GM12878 (cell line): Measurements from ENCODE around the gene CD248. TPM values are rescaled to one million over a fixed set of nuclear protein-coding genes. Genes with fewer than 3 reads are reported as not detected.

Experiments used
- ATAC-seq: fragments of 200-7000 bp; cut with Tn5 transposase; 3 replicates; pipeline ENCODE4 v1.9.1; 2020; ENCODE audit warnings: mild to moderate bottlenecking, moderate library complexity
- BruUV-seq: library from RNA; stranded (reverse); fragments of 400-500 nt; replicated peaks from 2 replicates; lab custom pipeline; 2021; lab: Mats Ljungman, UMichigan
- CTCF ChIA-PET: fragments of 300-600 bp; sonication (Branson Sonifier 250); formaldehyde crosslinking; extraction: SDS; loops from one replicate; lab custom pipeline; 2021; ENCODE audit warnings: inconsistent platforms; lab: Yijun Ruan, JAX
- POLR2A ChIA-PET: fragments of 350-600 bp; formaldehyde crosslinking; extraction: SDS; loops from one replicate; lab custom pipeline; 2021; ENCODE audit warnings: inconsistent platforms; lab: Charles Lee
- RAD21 ChIA-PET: fragments of 300-600 bp; sonication (Branson Sonifier 250); formaldehyde crosslinking; loops from one replicate; lab custom pipeline; 2023; ENCODE audit warnings: antibody characterized with exemption; ENCODE audit not compliant: unreplicated experiment; lab: Charles Lee
- SMC1A ChIA-PET: fragments of 300-600 bp; sonication (Branson Sonifier 250); formaldehyde crosslinking; loops from one replicate; lab custom pipeline; 2023; ENCODE audit not compliant: unreplicated experiment, uncharacterized antibody; lab: Charles Lee
- DNase-seq: peaks from one replicate; pipeline ENCODE4 v3.0.0-alpha.2; 2011; ENCODE audit warnings: low read depth, low spot score
- FAIRE-seq: peaks from 3 replicates; lab custom pipeline; 2011; peaks lifted over from hg19 to GRCh38; lab: Jason Lieb, UNC
- H2AFZ ChIP-seq: 2 replicates; pipeline ENCODE4 v1.6.0; 2011; ENCODE audit warnings: low read depth, low read length, control low read depth; ENCODE audit not compliant: control insufficient read depth
- H3K27ac ChIP-seq: 2 replicates; pipeline ENCODE4 v1.5.1; 2011; ENCODE audit warnings: control low read depth; ENCODE audit not compliant: control insufficient read depth, insufficient read depth
- H3K27me3 ChIP-seq, 2 experiments: replicated peaks in 1 of 2; 2 replicates each; pipeline versions ENCODE4 v1.6.0 to v1.6.1; 2011; ENCODE audit warnings: low read length in 1 of 2; ENCODE audit not compliant: control insufficient read depth in 2 of 2, insufficient read depth in 2 of 2
- H3K36me3 ChIP-seq, 2 experiments: 2 replicates each; pipeline ENCODE4 v1.5.1; 2011; ENCODE audit warnings: low read length in 1 of 2; ENCODE audit not compliant: control insufficient read depth in 2 of 2, insufficient read depth in 2 of 2
- H3K4me1 ChIP-seq: 2 replicates; pipeline ENCODE4 v1.6.1; 2011; ENCODE audit warnings: mild to moderate bottlenecking, low read length, moderate library complexity, mixed read lengths; ENCODE audit not compliant: control insufficient read depth, insufficient read depth
- H3K4me2 ChIP-seq: 2 replicates; pipeline ENCODE4 v1.6.0; 2011; ENCODE audit warnings: control low read depth; ENCODE audit not compliant: control insufficient read depth, insufficient read depth
- H3K4me3 ChIP-seq: fragments of 200-600 bp; sonication (generic); 2 replicates; pipeline ENCODE4 v1.5.1; 2016
- H3K79me2 ChIP-seq: 2 replicates; pipeline ENCODE4 v1.6.0; 2011; ENCODE audit warnings: low read length; ENCODE audit not compliant: control insufficient read depth, insufficient read depth
- H3K9ac ChIP-seq: 2 replicates; pipeline ENCODE4 v1.8.0; 2011; ENCODE audit warnings: low read length, control low read depth, mixed read lengths; ENCODE audit not compliant: control insufficient read depth, insufficient read depth
- H3K9me3 ChIP-seq: replicated peaks from 3 replicates; pipeline ENCODE4 v1.5.1; 2011; ENCODE audit warnings: mild to moderate bottlenecking, low read length; ENCODE audit not compliant: control insufficient read depth, insufficient read depth
- H4K20me1 ChIP-seq: 2 replicates; pipeline ENCODE4 v1.6.0; 2011; ENCODE audit not compliant: control insufficient read depth, insufficient read depth
- BCL3 ChIP-seq: IDR thresholded peaks from 2 replicates; pipeline ENCODE4 v1.6.1; 2011; ENCODE audit warnings: borderline replicate concordance, low read depth, mild to moderate bottlenecking, moderate library complexity, low read length; ENCODE audit not compliant: insufficient read depth, poor library complexity, severe bottlenecking
- DPF2 ChIP-seq: fragments of 450-650 bp; IDR thresholded peaks from 2 replicates; pipeline ENCODE4 v1.6.1; 2017; ENCODE audit warnings: mild to moderate bottlenecking
- EP300 ChIP-seq, 2 experiments: fragments of 150-350 bp in 1 of 2; IDR thresholded peaks; 2 replicates each; pipeline ENCODE4 v1.6.1; 2011 to 2012; ENCODE audit warnings: low read depth in 2 of 2, low read length in 2 of 2, borderline replicate concordance in 1 of 2, improper control_type of control experiment in 1 of 2, inconsistent platforms in 1 of 2; ENCODE audit not compliant: control insufficient read depth in 1 of 2
- MYB ChIP-seq: fragments of 150-350 bp; IDR thresholded peaks from 2 replicates; pipeline ENCODE4 v1.6.1; 2014; ENCODE audit warnings: mild to moderate bottlenecking, low read depth, low read length, borderline replicate concordance
- PAX5 ChIP-seq: IDR thresholded peaks from 2 replicates; pipeline ENCODE4 v1.6.1; 2011; ENCODE audit warnings: low read depth, low read length, borderline replicate concordance
- WGBS: methylation state at CpG from one replicate; pipeline ENCODE4 v1.1.6; 2016; ENCODE audit warnings: low lambda C conversion rate; ENCODE audit not compliant: insufficient replicate concordance, insufficient coverage; ENCODE audit errors: missing lambda C conversion rate; 5-methylcytosine and 5-hydroxymethylcytosine counted together
- in situ Hi-C: fragments of 300-500 bp; cut with MboI; formaldehyde crosslinking; loops from 9 replicates; pipeline ENCODE4 v1.14.3; 2018; ENCODE audit warnings: mixed read lengths
- intact Hi-C: fragments of 100-400 bp; cut with micrococcal nuclease; formaldehyde crosslinking; loops from one replicate; pipeline ENCODE4 v1.14.2; 2022; ENCODE audit not compliant: unreplicated experiment
- polyA plus RNA-seq, 11 experiments: library from polyadenylated mRNA; depleted of rRNA in 4 of 11; unstranded in 6 of 11; stranded (reverse) in 5 of 11; fragments of >200 nt; fragmentation: Nextera tagmentation in 4 of 11; fragmentation: Illumina TruSeq in 1 of 11; extraction: Ambion mirVana in 4 of 11; extraction: Trizol in 1 of 11; gene quantifications; 1 replicate in 1 of 11; 2 replicates in 10 of 11; pipeline versions ENCODE4 v1.2.1 to v1.2.3, GENCODE V29; 2011 to 2016; ENCODE audit warnings: inconsistent platforms in 2 of 11, missing spikeins in 2 of 11, low read depth in 1 of 11
- total RNA-seq, 4 experiments: library from RNA; depleted of rRNA in 3 of 4; stranded (reverse); fragments of >200 nt in 3 of 4; fragmentation: Illumina TruSeq in 1 of 4; extraction: Trizol in 1 of 4; gene quantifications; 2 replicates each; pipeline versions ENCODE4 v1.2.1 to v1.2.3, GENCODE V29; 2013 to 2021
- TF ChIP-seq, protein P1 (sequence below): IDR thresholded peaks from 2 replicates; pipeline ENCODE4 v1.6.1; 2012; ENCODE audit warnings: mild to moderate bottlenecking, low read depth, low read length

Gene CD248
- total and polyA plus RNA-seq, 10 of the 15 experiments (the other 5 are each of a cell fraction or from before 2014, with no cell fraction given), result 0.10 to 0.21 (median 0.20) TPM; not detected in 7

- TF ChIP-seq, protein P1, sequence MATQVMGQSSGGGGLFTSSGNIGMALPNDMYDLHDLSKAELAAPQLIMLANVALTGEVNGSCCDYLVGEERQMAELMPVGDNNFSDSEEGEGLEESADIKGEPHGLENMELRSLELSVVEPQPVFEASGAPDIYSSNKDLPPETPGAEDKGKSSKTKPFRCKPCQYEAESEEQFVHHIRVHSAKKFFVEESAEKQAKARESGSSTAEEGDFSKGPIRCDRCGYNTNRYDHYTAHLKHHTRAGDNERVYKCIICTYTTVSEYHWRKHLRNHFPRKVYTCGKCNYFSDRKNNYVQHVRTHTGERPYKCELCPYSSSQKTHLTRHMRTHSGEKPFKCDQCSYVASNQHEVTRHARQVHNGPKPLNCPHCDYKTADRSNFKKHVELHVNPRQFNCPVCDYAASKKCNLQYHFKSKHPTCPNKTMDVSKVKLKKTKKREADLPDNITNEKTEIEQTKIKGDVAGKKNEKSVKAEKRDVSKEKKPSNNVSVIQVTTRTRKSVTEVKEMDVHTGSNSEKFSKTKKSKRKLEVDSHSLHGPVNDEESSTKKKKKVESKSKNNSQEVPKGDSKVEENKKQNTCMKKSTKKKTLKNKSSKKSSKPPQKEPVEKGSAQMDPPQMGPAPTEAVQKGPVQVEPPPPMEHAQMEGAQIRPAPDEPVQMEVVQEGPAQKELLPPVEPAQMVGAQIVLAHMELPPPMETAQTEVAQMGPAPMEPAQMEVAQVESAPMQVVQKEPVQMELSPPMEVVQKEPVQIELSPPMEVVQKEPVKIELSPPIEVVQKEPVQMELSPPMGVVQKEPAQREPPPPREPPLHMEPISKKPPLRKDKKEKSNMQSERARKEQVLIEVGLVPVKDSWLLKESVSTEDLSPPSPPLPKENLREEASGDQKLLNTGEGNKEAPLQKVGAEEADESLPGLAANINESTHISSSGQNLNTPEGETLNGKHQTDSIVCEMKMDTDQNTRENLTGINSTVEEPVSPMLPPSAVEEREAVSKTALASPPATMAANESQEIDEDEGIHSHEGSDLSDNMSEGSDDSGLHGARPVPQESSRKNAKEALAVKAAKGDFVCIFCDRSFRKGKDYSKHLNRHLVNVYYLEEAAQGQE, result no peak
Measured at GRCh38 chr11:66293777-66294625, 22.8 kb downstream of the CD248 start (continued).

- Histone ChIP-seq H3K79me2 (peaks cover 3% of the 10 kb centered on the region), H3K9ac (no peak overlapping the region), H3K4me3 (no peak overlapping the region), H3K9me3 (no peaks in the 10 kb centered on the region), H2AFZ (no peak overlapping the region), H3K27ac (no peak overlapping the region), H3K4me1 (peaks cover 9% of the 10 kb centered on the region; the same call in 1 of the 2 replicates), H3K27me3 (peaks cover 2 to 7% of the 10 kb centered on the region in 2 experiments; a peak in 2 of 4 replicates), H3K4me2 (no peak overlapping the region), H4K20me1 (no peaks in the 10 kb centered on the region), H3K36me3 (no peaks in the 10 kb centered on the region)
- TF ChIP-seq DPF2 (no peak), BCL3 (no peak), EP300 (IDR thresholded peaks at IDR 0.05; ENCODE audit: borderline replicate concordance in 1 of 2, control insufficient read depth in 1 of 2, low read depth in 2 of 2, low read length in 2 of 2) (no peak), MYB (no peak), PAX5 (no peak)
- RAD21 ChIA-PET, result no interaction called here
- DNase-seq (no peak), ATAC-seq (no peak), FAIRE-seq (no peak)
- POLR2A ChIA-PET, result no interaction called here
- CTCF ChIA-PET, result no interaction called here
- no TSS peak for BruUV-seq
- intact Hi-C loops, result no loop called here
- in situ Hi-C loops, result no loop called here
- 18% methylated on average over 4 of the region's 4 CpGs for WGBS
- SMC1A ChIA-PET, result no interaction called here
Measured at GRCh38 chr11:66293352-66293751, 23.5 kb downstream of the CD248 start.
